ENCODE measurements around the gene ZC3H12D.

The ZC3H12D gene

GRCh38 chr6:149487316-149487715 is 2.5 kb upstream of the ZC3H12D start:
- H3K4me1 ChIP-seq (ENCODE audit: control insufficient read depth in 1 of 2, insufficient read depth in 2 of 2, low read length in 2 of 2): peaks cover 27 to 32% of the 10 kb centered on the region in 2 donors
- H3K9ac ChIP-seq (ENCODE audit: low read depth in 1 of 2, low read length in 2 of 2): no peak overlapping the region
- H3K27me3 ChIP-seq (ENCODE audit: control insufficient read depth in 1 of 2, insufficient read depth in 2 of 2, low read length in 2 of 2): no peaks in the 10 kb centered on the region
- H3K9me3 ChIP-seq (ENCODE audit: control insufficient read depth in 1 of 2, low read length in 2 of 2): no peaks in the 10 kb centered on the region
- no peak overlapping the region for H3K4me3 ChIP-seq (ENCODE audit: low read depth in 1 of 2, low read length in 2 of 2)
- no peak overlapping the region for H3K27ac ChIP-seq (ENCODE audit: low read depth, low read length)
- no peaks in the 10 kb centered on the region for H3K36me3 ChIP-seq (ENCODE audit: control insufficient read depth in 1 of 2, insufficient read depth in 2 of 2, low read length in 2 of 2)

GRCh38 chr6:149483849-149484655 is 762 bp downstream of the ZC3H12D start:
- Histone ChIP-seq H3K27me3 (ENCODE audit: control insufficient read depth in 1 of 2, insufficient read depth in 2 of 2, low read length in 2 of 2) (no peaks in the 10 kb centered on the region), H3K4me1 (ENCODE audit: control insufficient read depth in 1 of 2, insufficient read depth in 2 of 2, low read length in 2 of 2) (peaks cover 34 to 40% of the 10 kb centered on the region in 2 donors), H3K9ac (ENCODE audit: low read depth in 1 of 2, low read length in 2 of 2) (peak overlapping the region; percentile 40 to 54), H3K36me3 (ENCODE audit: control insufficient read depth in 1 of 2, insufficient read depth in 2 of 2, low read length in 2 of 2) (no peaks in the 10 kb centered on the region), H3K27ac (ENCODE audit: low read depth, low read length) (peak overlapping the region; percentile 83), H3K4me3 (ENCODE audit: low read depth in 1 of 2, low read length in 2 of 2) (peak overlapping the region; percentile 66 to 67), H3K9me3 (ENCODE audit: control insufficient read depth in 1 of 2, low read length in 2 of 2) (no peaks in the 10 kb centered on the region)

DNA sequence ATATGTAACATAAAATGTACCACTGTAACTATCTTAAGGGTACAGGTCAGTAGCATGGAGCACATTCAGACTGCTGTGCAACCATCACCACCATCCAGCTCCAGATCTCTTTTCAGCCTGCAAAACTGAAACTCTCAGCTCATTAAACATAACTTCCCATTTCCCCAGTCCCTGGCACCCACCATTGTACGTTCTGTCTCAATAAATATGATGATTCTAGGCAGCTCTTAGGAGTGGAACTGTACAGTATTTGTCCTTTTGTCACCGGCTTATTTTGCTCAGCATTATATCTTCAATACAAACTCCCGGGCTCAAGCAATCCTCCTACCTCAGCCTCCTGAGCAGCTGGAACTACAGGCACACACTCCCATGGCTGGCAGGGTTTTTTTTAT is 1.5 kb downstream of the ZC3H12D start:
- Histone ChIP-seq H3K27ac (ENCODE audit: low read depth, low read length) (no peak overlapping the region), H3K36me3 (ENCODE audit: control insufficient read depth in 1 of 2, insufficient read depth in 2 of 2, low read length in 2 of 2) (no peaks in the 10 kb centered on the region), H3K9ac (ENCODE audit: low read depth in 1 of 2, low read length in 2 of 2) (peak overlapping the region; percentile 3 to 54), H3K27me3 (ENCODE audit: control insufficient read depth in 1 of 2, insufficient read depth in 2 of 2, low read length in 2 of 2) (no peaks in the 10 kb centered on the region), H3K4me1 (ENCODE audit: control insufficient read depth in 1 of 2, insufficient read depth in 2 of 2, low read length in 2 of 2) (peaks cover 34 to 40% of the 10 kb centered on the region in 2 donors), H3K9me3 (ENCODE audit: control insufficient read depth in 1 of 2, low read length in 2 of 2) (no peaks in the 10 kb centered on the region), H3K4me3 (ENCODE audit: low read depth in 1 of 2, low read length in 2 of 2) (peak overlapping the region; percentile 66 to 67)

DNA sequence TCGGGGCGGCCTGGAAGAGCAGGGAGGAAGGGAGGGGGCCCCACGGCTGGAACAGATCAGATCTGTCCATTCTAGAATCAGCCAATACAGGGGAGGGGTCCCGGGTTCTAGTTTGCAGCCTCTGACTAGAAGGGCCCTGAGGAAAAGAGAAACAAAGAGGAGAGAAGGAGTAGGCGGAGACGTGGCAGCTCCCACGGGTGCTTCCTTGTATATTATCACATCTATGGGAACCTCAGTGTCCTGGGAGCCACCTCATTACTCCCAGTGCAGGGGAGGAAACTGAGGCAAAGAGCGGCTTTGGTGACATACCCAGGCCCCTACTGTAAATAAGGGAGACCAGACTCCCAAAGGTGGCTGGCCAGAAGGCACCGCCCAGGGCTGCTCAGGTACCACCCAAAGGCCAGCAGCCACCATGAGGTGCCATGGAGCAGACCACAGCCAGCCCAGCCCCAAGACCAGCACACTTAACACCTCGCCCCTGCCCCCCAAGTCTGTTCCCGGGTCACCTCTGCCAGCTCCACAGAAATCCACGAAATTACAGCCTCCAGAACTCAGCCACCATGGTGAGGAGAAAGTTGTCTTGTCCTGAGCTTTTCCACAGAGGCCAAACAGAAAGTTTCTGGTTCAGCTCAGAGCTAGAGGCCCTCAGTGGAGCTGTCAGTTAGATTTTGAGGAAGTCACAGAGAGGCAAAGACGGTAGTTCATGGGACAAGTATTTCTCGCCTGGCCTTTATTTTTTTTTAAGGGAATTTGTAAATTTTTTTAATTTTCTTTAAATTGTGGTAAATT is 2.1 kb downstream of the ZC3H12D start:
- H3K9me3 ChIP-seq (ENCODE audit: control insufficient read depth in 1 of 2, low read length in 2 of 2): no peaks in the 10 kb centered on the region
- peak overlapping the region; percentile 31 to 45 for H3K9ac ChIP-seq (ENCODE audit: low read depth in 1 of 2, low read length in 2 of 2)
- H3K27me3 ChIP-seq (ENCODE audit: control insufficient read depth in 1 of 2, insufficient read depth in 2 of 2, low read length in 2 of 2): no peaks in the 10 kb centered on the region
- H3K27ac ChIP-seq (ENCODE audit: low read depth, low read length): peak overlapping the region; percentile 75
- peak overlapping the region; percentile 57 to 60 for H3K4me3 ChIP-seq (ENCODE audit: low read depth in 1 of 2, low read length in 2 of 2)
- peaks cover 34 to 40% of the 10 kb centered on the region in 2 donors for H3K4me1 ChIP-seq (ENCODE audit: control insufficient read depth in 1 of 2, insufficient read depth in 2 of 2, low read length in 2 of 2)
- no peaks in the 10 kb centered on the region for H3K36me3 ChIP-seq (ENCODE audit: control insufficient read depth in 1 of 2, insufficient read depth in 2 of 2, low read length in 2 of 2)

GRCh38 chr6:149480502-149481280 is 4.1 kb downstream of the ZC3H12D start:
- Histone ChIP-seq H3K9ac (ENCODE audit: low read depth in 1 of 2, low read length in 2 of 2) (peak overlapping the region in 1 of 2 donors; percentile 1), H3K4me3 (ENCODE audit: low read depth in 1 of 2, low read length in 2 of 2) (peak overlapping the region in 1 of 2 donors; percentile 57), H3K36me3 (ENCODE audit: control insufficient read depth in 1 of 2, insufficient read depth in 2 of 2, low read length in 2 of 2) (no peaks in the 10 kb centered on the region), H3K4me1 (ENCODE audit: control insufficient read depth in 1 of 2, insufficient read depth in 2 of 2, low read length in 2 of 2) (peaks cover 33 to 38% of the 10 kb centered on the region in 2 donors), H3K9me3 (ENCODE audit: control insufficient read depth in 1 of 2, low read length in 2 of 2) (no peaks in the 10 kb centered on the region), H3K27me3 (ENCODE audit: control insufficient read depth in 1 of 2, insufficient read depth in 2 of 2, low read length in 2 of 2) (no peaks in the 10 kb centered on the region), H3K27ac (ENCODE audit: low read depth, low read length) (no peak overlapping the region)

GRCh38 chr6:149478631-149479314 is 6.0 kb downstream of the ZC3H12D start:
- Histone ChIP-seq H3K4me3 (ENCODE audit: low read depth in 1 of 2, low read length in 2 of 2) (no peak overlapping the region), H3K27me3 (ENCODE audit: control insufficient read depth in 1 of 2, insufficient read depth in 2 of 2, low read length in 2 of 2) (no peaks in the 10 kb centered on the region), H3K27ac (ENCODE audit: low read depth, low read length) (no peak overlapping the region)

GRCh38 chr6:149477544-149477943 is 7.3 kb downstream of the ZC3H12D start:
- H3K27ac ChIP-seq (ENCODE audit: low read depth, low read length): no peak overlapping the region

More at GRCh38 chr6:149478631-149479314, 6.0 kb downstream of the ZC3H12D start:
- Histone ChIP-seq H3K9ac (ENCODE audit: low read depth in 1 of 2, low read length in 2 of 2) (no peak overlapping the region), H3K4me1 (ENCODE audit: control insufficient read depth in 1 of 2, insufficient read depth in 2 of 2, low read length in 2 of 2) (peaks cover 31 to 32% of the 10 kb centered on the region in 2 donors), H3K36me3 (ENCODE audit: control insufficient read depth in 1 of 2, insufficient read depth in 2 of 2, low read length in 2 of 2) (no peaks in the 10 kb centered on the region), H3K9me3 (ENCODE audit: control insufficient read depth in 1 of 2, low read length in 2 of 2) (no peaks in the 10 kb centered on the region)

GRCh38 chr6:149476789-149477455 is 7.9 kb downstream of the ZC3H12D start:
- Histone ChIP-seq H3K9ac (ENCODE audit: low read depth in 1 of 2, low read length in 2 of 2) (no peak overlapping the region), H3K27me3 (ENCODE audit: control insufficient read depth in 1 of 2, insufficient read depth in 2 of 2, low read length in 2 of 2) (no peaks in the 10 kb centered on the region), H3K36me3 (ENCODE audit: control insufficient read depth in 1 of 2, insufficient read depth in 2 of 2, low read length in 2 of 2) (no peaks in the 10 kb centered on the region), H3K4me1 (ENCODE audit: control insufficient read depth in 1 of 2, insufficient read depth in 2 of 2, low read length in 2 of 2) (peaks cover 31 to 37% of the 10 kb centered on the region in 2 donors), H3K27ac (ENCODE audit: low read depth, low read length) (no peak overlapping the region), H3K9me3 (ENCODE audit: control insufficient read depth in 1 of 2, low read length in 2 of 2) (no peaks in the 10 kb centered on the region), H3K4me3 (ENCODE audit: low read depth in 1 of 2, low read length in 2 of 2) (no peak overlapping the region)

More at GRCh38 chr6:149477544-149477943, 7.3 kb downstream of the ZC3H12D start:
- Histone ChIP-seq H3K9ac (ENCODE audit: low read depth in 1 of 2, low read length in 2 of 2) (no peak overlapping the region), H3K4me3 (ENCODE audit: low read depth in 1 of 2, low read length in 2 of 2) (no peak overlapping the region), H3K36me3 (ENCODE audit: control insufficient read depth in 1 of 2, insufficient read depth in 2 of 2, low read length in 2 of 2) (no peaks in the 10 kb centered on the region), H3K4me1 (ENCODE audit: control insufficient read depth in 1 of 2, insufficient read depth in 2 of 2, low read length in 2 of 2) (peaks cover 28 to 33% of the 10 kb centered on the region in 2 donors), H3K9me3 (ENCODE audit: control insufficient read depth in 1 of 2, low read length in 2 of 2) (no peaks in the 10 kb centered on the region), H3K27me3 (ENCODE audit: control insufficient read depth in 1 of 2, insufficient read depth in 2 of 2, low read length in 2 of 2) (no peaks in the 10 kb centered on the region)
